ENCODE results near the gene TBX5. TPM values are rescaled to one million over a fixed set of nuclear protein-coding genes. Genes with fewer than 3 reads are reported as not detected.

The TBX5 gene
- polyA plus RNA-seq, 1 of the 3 experiments (the other 2 are of a cell fraction), result not detected

DNA sequence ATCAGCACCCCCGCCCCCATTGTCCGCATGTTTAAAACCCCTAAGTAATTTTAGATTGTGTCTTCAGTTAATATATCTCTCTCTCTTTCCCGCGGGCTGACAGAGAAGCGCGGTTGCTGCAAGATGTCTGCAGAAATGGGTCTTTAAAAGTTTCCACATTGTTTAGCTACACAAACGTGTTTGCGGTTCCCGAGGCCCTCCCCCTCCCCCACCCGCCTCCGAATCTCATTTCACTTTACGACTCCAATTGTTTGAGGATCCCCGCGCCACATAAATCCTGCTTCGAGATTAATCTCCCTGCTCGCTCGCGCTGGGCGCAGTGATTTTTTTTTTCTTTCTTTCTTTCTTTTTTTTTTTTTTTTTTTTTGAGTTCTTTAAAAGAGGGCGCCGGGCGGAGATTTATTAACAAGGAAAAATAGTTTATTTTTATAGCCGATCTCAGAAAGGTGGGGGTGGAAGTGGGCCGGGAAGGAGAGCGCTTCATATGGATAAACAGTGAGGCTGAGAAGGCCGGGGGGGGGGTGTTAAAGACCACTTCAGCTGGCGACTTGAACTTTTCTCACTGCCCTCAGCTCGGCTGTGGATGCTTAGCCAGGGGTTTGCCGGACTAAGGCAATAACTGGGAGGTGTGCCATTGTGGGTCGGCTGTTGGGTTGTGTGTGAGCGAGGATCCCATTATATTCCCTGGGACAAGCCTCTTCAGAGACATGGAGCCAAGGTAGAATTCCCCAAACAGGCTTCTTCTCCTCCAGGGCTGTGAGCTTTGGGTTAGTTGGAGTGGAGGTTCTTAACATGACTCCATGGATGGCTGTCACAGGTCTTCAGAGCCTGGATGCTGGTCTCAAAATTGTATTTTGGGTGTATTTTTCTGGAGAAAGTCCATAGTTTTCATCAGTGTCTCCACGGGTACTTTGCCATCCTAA is 39.7 kb upstream of the TBX5 start:
- H3K27me3 ChIP-seq (ENCODE audit: insufficient read depth), result peaks cover 71% of the 10 kb centered on the region
- no peaks in the 10 kb centered on the region for H3K79me2 ChIP-seq (ENCODE audit: insufficient read depth)
- CTCF ChIA-PET, result no interaction called here
- no peaks in the 10 kb centered on the region for H3K9me3 ChIP-seq
- H3K4me3 ChIP-seq (ENCODE audit: low read depth in 2 of 2, low read length in 1 of 2), result no peak overlapping the region
- no peaks in the 10 kb centered on the region for H3F3A ChIP-seq (replicated peaks; ENCODE audit: insufficient read depth)
- H3K4me1 ChIP-seq (ENCODE audit: control insufficient read depth in 1 of 2, insufficient read depth in 2 of 2, low read depth in 1 of 2, low read length in 1 of 2), result no peaks in the 10 kb centered on the region
- no peak overlapping the region for H2AFZ ChIP-seq (ENCODE audit: low read depth)
- no peaks in the 10 kb centered on the region for H3K36me3 ChIP-seq (replicated peaks in 1 of 2; ENCODE audit: control insufficient read depth in 1 of 2, insufficient read depth in 2 of 2, low read length in 1 of 2)
- TF ChIP-seq SMC3 (IDR thresholded peaks at IDR 0.05; ENCODE audit: low read depth, low read length), result no peak
- TF ChIP-seq NFIC (IDR thresholded peaks at IDR 0.05; ENCODE audit: borderline replicate concordance), result no peak
- TF ChIP-seq RAD21 (IDR thresholded peaks at IDR 0.05; ENCODE audit: low read length), result no peak
- TF ChIP-seq YY1 (IDR thresholded peaks at IDR 0.05; ENCODE audit: low read depth), result no peak
- TF ChIP-seq TEAD4 (IDR thresholded peaks at IDR 0.05; ENCODE audit: borderline replicate concordance, insufficient read depth), result no peak
- TF ChIP-seq MXI1 (IDR thresholded peaks at IDR 0.05; ENCODE audit: low read depth, low read length), result no peak
- TF ChIP-seq RFX5 (IDR thresholded peaks at IDR 0.05; ENCODE audit: low read length), result no peak
- no peak for TF ChIP-seq USF2 (IDR thresholded peaks at IDR 0.05; ENCODE audit: borderline replicate concordance, low read depth, low read length)
- no peak for TF ChIP-seq CTCF (IDR thresholded peaks at IDR 0.05)
- no peak for TF ChIP-seq MEF2A (IDR thresholded peaks at IDR 0.05; ENCODE audit: borderline replicate concordance, low read depth)
- TF ChIP-seq TAF1 (IDR thresholded peaks at IDR 0.05; ENCODE audit: borderline replicate concordance, low read depth, low read length), result no peak
- no peak for TF ChIP-seq FOXJ3 (CRISPR knock-in tag; IDR thresholded peaks at IDR 0.05)
- no peaks in the 10 kb centered on the region for H3K9me2 ChIP-seq
- no peaks in the 10 kb centered on the region for H4K20me1 ChIP-seq (ENCODE audit: insufficient read depth)
- no peak for DNase-seq
- H3K9ac ChIP-seq, result no peak overlapping the region
- 15% methylated on average over 32 of the region's 32 CpGs for WGBS (ENCODE audit: low lambda C conversion rate)
- no peak overlapping the region for H3K4me2 ChIP-seq
- POLR2A ChIA-PET, result no interaction called here
- H3K27ac ChIP-seq (ENCODE audit: low read depth in 2 of 2, low read length in 1 of 2), result no peak overlapping the region

All from SK-N-SH (cell line).